CD14-positive monocyte (primary cell): ENCODE data around the gene BAD. TPM values are rescaled to one million over a fixed set of nuclear protein-coding genes. Genes with fewer than 3 reads are reported as not detected.
A peak's percentile ranks its signal among the peaks of the same experiment; 100 is the strongest.

Source experiments
- DNase-seq, 3 donors: peaks; one replicate each; pipeline ENCODE4 v3.0.0-alpha.2; 2011 to 2022
- H2AFZ ChIP-seq: 2 replicates; pipeline ENCODE4 v1.6.0; 2012; ENCODE audit warnings: mild to moderate bottlenecking, low read depth, low read length, inconsistent platforms; ENCODE audit not compliant: insufficient read depth, poor library complexity, severe bottlenecking
- H3K27ac ChIP-seq, 2 donors: 1 replicate in 1 of 2; 2 replicates in 1 of 2; pipeline ENCODE4 v1.5.1; 2012 to 2013; ENCODE audit warnings: low read length in 2 of 2, control low read depth in 1 of 2, inconsistent platforms in 1 of 2, low read depth in 1 of 2, mild to moderate bottlenecking in 1 of 2
- H3K27me3 ChIP-seq, 2 donors: one replicate each; pipeline versions ENCODE4 v1.6.0 to v1.6.1; 2011 to 2013; ENCODE audit warnings: low read length in 2 of 2; ENCODE audit not compliant: control insufficient read depth in 2 of 2, insufficient read depth in 2 of 2
- H3K36me3 ChIP-seq, 2 donors: replicated peaks in 1 of 2; 1 replicate in 1 of 2; 2 replicates in 1 of 2; pipeline versions ENCODE4 v1.5.1 to v1.6.1; 2012 to 2013; ENCODE audit warnings: low read length in 2 of 2, control low read depth in 1 of 2, inconsistent platforms in 1 of 2, mild to moderate bottlenecking in 1 of 2; ENCODE audit not compliant: insufficient read depth in 2 of 2, control insufficient read depth in 1 of 2
- H3K4me1 ChIP-seq, 2 donors: 1 replicate in 1 of 2; 2 replicates in 1 of 2; pipeline versions ENCODE4 v1.5.1 to v1.6.1; 2012 to 2013; ENCODE audit warnings: low read length in 2 of 2, control low read depth in 1 of 2, inconsistent platforms in 1 of 2, mild to moderate bottlenecking in 1 of 2, moderate library complexity in 1 of 2; ENCODE audit not compliant: insufficient read depth in 2 of 2, control insufficient read depth in 1 of 2
- H3K4me2 ChIP-seq: replicated peaks from 2 replicates; pipeline ENCODE3; 2012; ENCODE audit warnings: low read length, moderate library complexity, mild to moderate bottlenecking; ENCODE audit not compliant: poor library complexity, severe bottlenecking; ENCODE audit errors: extremely low read depth
- H3K4me3 ChIP-seq, 3 experiments: fragments of 200-600 bp in 1 of 3; sonication (generic) in 1 of 3; replicated peaks in 1 of 3; 1 replicate in 2 of 3; 2 replicates in 1 of 3; pipeline ENCODE4 v1.5.1; 2011 to 2013; ENCODE audit warnings: low read length in 3 of 3, mild to moderate bottlenecking in 3 of 3, control low read depth in 2 of 3, low read depth in 2 of 3, inconsistent platforms in 1 of 3, moderate library complexity in 1 of 3
- H3K79me2 ChIP-seq: 2 replicates; pipeline ENCODE4 v1.6.0; 2012; ENCODE audit warnings: mild to moderate bottlenecking, control low read depth, inconsistent platforms, low read length, moderate library complexity; ENCODE audit not compliant: insufficient read depth
- H3K9ac ChIP-seq: 2 replicates; pipeline ENCODE4 v1.6.0; 2017; ENCODE audit warnings: low read length, mild to moderate bottlenecking; ENCODE audit not compliant: insufficient read depth, poor library complexity, severe bottlenecking
- H3K9me3 ChIP-seq, 2 donors: replicated peaks in 1 of 2; 1 replicate in 1 of 2; 2 replicates in 1 of 2; pipeline versions ENCODE4 v1.5.1 to v1.6.1; 2012 to 2013; ENCODE audit warnings: low read length in 2 of 2, control low read depth in 1 of 2; ENCODE audit not compliant: control insufficient read depth in 1 of 2, insufficient read depth in 1 of 2
- H4K20me1 ChIP-seq: 2 replicates; pipeline ENCODE4 v1.6.0; 2012; ENCODE audit warnings: mild to moderate bottlenecking, low read length, control low read depth, moderate library complexity; ENCODE audit not compliant: insufficient read depth
- H3K27ac Mint-ChIP-seq, 7 donors: one replicate each; pipeline ENCODE4 v1.8.0; 2020; ENCODE audit warnings: mild to moderate bottlenecking in 7 of 7, mixed read lengths in 7 of 7, moderate library complexity in 6 of 7, inconsistent platforms in 2 of 7
- H3K27me3 Mint-ChIP-seq, 3 donors: one replicate each; pipeline ENCODE4 v1.8.0; 2021 to 2022; ENCODE audit warnings: low read depth in 3 of 3, mild to moderate bottlenecking in 3 of 3, mixed read lengths in 3 of 3, moderate library complexity in 3 of 3, inconsistent platforms in 1 of 3
- H3K36me3 Mint-ChIP-seq, 2 donors: one replicate each; pipeline ENCODE4 v1.8.0; 2020; ENCODE audit warnings: mixed read lengths in 2 of 2, inconsistent platforms in 1 of 2, mild to moderate bottlenecking in 1 of 2
- H3K4me1 Mint-ChIP-seq: one replicate; pipeline ENCODE4 v1.8.0; 2020; ENCODE audit warnings: mild to moderate bottlenecking, mixed read lengths
- H3K4me3 Mint-ChIP-seq, 2 donors: one replicate each; pipeline ENCODE4 v1.8.0; 2020; ENCODE audit warnings: mild to moderate bottlenecking in 2 of 2, mixed read lengths in 2 of 2, moderate library complexity in 1 of 2
- H3K9me3 Mint-ChIP-seq, 7 donors: one replicate each; pipeline ENCODE4 v1.8.0; 2020 to 2022; ENCODE audit warnings: mixed read lengths in 7 of 7, mild to moderate bottlenecking in 6 of 7, moderate library complexity in 6 of 7, inconsistent platforms in 2 of 7
- WGBS: methylation state at CpG from one replicate; pipeline ENCODE4 v1.1.5; 2013; ENCODE audit warnings: missing lambda C conversion rate; ENCODE audit not compliant: insufficient coverage; 5-methylcytosine and 5-hydroxymethylcytosine counted together
- intact Hi-C, 2 donors: fragments of 100-400 bp; cut with micrococcal nuclease; formaldehyde crosslinking; loops; one replicate each; pipeline versions ENCODE4 v1.15.0 to v1.15.1; 2023
- polyA plus RNA-seq, 3 donors: library from polyadenylated mRNA; depleted of rRNA in 1 of 3; unstranded in 2 of 3; stranded (reverse) in 1 of 3; fragments of 300-500 nt in 2 of 3; fragments of >200 nt in 1 of 3; fragmentation: Illumina TruSeq in 2 of 3; gene quantifications; 1 replicate in 2 of 3; 2 replicates in 1 of 3; pipeline ENCODE4 v1.2.3, GENCODE V29; 2012 to 2021
- TF ChIP-seq, protein P1 (sequence below): fragments of 200-600 bp; IDR thresholded peaks from one replicate; pipeline ENCODE4 v1.8.0; 2022; ENCODE audit warnings: antibody characterized with exemption, mild to moderate bottlenecking

The BAD gene
- polyA plus RNA-seq, 3 donors, result 21.1 to 63.2 (median 48.7) TPM

DNA sequence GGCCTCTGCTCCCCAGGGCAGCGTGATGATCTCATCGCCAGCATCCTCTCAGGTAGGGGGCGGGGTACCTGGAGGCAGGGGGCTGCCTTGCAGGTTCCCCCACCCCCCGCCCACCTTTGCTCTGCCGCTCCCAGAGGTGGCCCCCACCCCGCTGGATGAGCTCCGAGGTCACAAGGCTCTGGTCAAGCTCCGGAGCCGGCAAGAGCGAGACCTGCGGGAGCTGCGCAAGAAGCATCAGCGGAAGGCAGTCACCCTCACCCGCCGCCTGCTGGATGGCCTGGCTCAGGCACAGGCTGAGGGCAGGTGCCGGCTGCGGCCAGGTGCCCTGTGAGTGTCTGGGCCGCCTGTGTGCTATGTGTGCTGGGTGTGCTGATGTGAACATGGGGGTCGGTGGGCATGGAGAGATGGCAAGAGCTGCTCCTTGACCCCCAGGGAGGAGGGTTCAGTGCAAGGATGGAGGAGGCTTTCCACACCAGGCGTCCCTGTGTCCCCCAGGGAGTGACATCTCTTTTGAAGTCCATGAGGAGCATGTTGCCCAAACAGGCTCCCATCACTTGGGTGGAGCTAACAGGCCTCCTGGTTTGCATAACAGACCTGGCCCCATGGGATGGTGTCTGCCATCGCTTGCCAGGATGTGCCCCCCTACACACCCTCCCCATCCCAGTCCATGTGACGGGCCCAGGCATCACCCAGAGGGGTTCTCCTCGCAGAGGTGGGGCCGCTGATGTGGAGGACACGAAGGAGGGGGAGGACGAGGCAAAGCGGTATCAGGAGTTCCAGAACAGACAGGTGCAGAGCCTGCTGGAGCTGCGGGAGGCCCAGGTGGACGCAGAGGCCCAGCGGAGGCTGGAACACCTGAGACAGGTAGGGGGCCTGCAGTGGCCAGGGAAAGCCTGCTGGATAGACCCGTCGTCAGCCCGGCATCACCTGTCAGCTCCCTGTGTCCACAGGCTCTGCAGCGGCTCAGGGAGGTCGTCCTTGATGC lies 19.0 kb downstream of the BAD start:
- Histone ChIP-seq H3K4me2 (no peak overlapping the region), H3K9ac (no peak overlapping the region), H3K36me3 (peaks cover 59 to 62% of the 10 kb centered on the region in 2 donors), H3K27me3 (no peaks in the 10 kb centered on the region), H3K9me3 (no peaks in the 10 kb centered on the region), H3K27ac (no peak overlapping the region), H4K20me1 (no peaks in the 10 kb centered on the region), H3K79me2 (no peaks in the 10 kb centered on the region), H2AFZ (no peak overlapping the region), H3K4me3 (no peak overlapping the region), H3K4me1 (peaks cover 21 to 24% of the 10 kb centered on the region in 2 donors)
- H3K27me3 Mint-ChIP-seq, result no peaks in the 10 kb centered on the region
- H3K36me3 Mint-ChIP-seq, result peaks cover 39 to 58% of the 10 kb centered on the region in 2 donors
- no peak overlapping the region for H3K4me3 Mint-ChIP-seq
- 94% methylated on average over 26 of the region's 35 CpGs for WGBS
- intact Hi-C loops, result loop anchor here in 1 of 2 donors (5.0 kb wide), 1 partner anchor 37 kb away; the partner anchor contains the start of gene CATSPERZ
- no peaks in the 10 kb centered on the region for H3K9me3 Mint-ChIP-seq
- no peak for DNase-seq
- peaks cover 22% of the 10 kb centered on the region for H3K4me1 Mint-ChIP-seq
- TF ChIP-seq, protein P1, sequence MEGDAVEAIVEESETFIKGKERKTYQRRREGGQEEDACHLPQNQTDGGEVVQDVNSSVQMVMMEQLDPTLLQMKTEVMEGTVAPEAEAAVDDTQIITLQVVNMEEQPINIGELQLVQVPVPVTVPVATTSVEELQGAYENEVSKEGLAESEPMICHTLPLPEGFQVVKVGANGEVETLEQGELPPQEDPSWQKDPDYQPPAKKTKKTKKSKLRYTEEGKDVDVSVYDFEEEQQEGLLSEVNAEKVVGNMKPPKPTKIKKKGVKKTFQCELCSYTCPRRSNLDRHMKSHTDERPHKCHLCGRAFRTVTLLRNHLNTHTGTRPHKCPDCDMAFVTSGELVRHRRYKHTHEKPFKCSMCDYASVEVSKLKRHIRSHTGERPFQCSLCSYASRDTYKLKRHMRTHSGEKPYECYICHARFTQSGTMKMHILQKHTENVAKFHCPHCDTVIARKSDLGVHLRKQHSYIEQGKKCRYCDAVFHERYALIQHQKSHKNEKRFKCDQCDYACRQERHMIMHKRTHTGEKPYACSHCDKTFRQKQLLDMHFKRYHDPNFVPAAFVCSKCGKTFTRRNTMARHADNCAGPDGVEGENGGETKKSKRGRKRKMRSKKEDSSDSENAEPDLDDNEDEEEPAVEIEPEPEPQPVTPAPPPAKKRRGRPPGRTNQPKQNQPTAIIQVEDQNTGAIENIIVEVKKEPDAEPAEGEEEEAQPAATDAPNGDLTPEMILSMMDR, result no peak
- peak overlapping the region in 1 of 7 donors; percentile 71 for H3K27ac Mint-ChIP-seq

GRCh38 chr11:64264371-64264852 lies 20.1 kb downstream of the BAD start:
- no peak overlapping the region for H3K4me2 ChIP-seq
- H2AFZ ChIP-seq, result no peak overlapping the region
- intact Hi-C loops, result no loop called here
- no peaks in the 10 kb centered on the region for H3K9me3 ChIP-seq
- DNase-seq, result no peak
- peaks cover 48 to 68% of the 10 kb centered on the region in 2 donors for H3K36me3 Mint-ChIP-seq
- no peak overlapping the region for H3K27ac ChIP-seq
- H3K79me2 ChIP-seq, result no peaks in the 10 kb centered on the region
- H3K27ac Mint-ChIP-seq, result peak overlapping the region in 1 of 7 donors; percentile 79
- H3K4me3 Mint-ChIP-seq, result no peak overlapping the region
- peaks cover 19% of the 10 kb centered on the region for H3K4me1 Mint-ChIP-seq
- H3K9me3 Mint-ChIP-seq, result peaks cover 0 to 3% (median 0%) of the 10 kb centered on the region in 7 donors
- TF ChIP-seq, protein P1, result no peak
- WGBS, result 100% methylated on average over 5 of the region's 10 CpGs
- H4K20me1 ChIP-seq, result peaks cover 7% of the 10 kb centered on the region
- H3K27me3 Mint-ChIP-seq, result no peaks in the 10 kb centered on the region
- peaks cover 69 to 72% of the 10 kb centered on the region in 2 donors for H3K36me3 ChIP-seq
- H3K9ac ChIP-seq, result no peak overlapping the region
- no peak overlapping the region for H3K4me3 ChIP-seq
- peaks cover 21 to 24% of the 10 kb centered on the region in 2 donors for H3K4me1 ChIP-seq
- no peaks in the 10 kb centered on the region for H3K27me3 ChIP-seq
